NCI-H82 treated with DMSO at 0.1 percent for 48 hours (cell line): Measurements from ENCODE around the gene NXN.
A peak's percentile ranks its signal among the peaks of the same experiment; 100 is the strongest.
"Not testable (repeated sequence)": the region's sequence is repeated elsewhere in the genome, so short reads cannot be mapped to it uniquely, and the experiment has no call there.

Experiments used
- DNase-seq: peaks from one replicate; lab custom pipeline; 2025; ENCODE audit not compliant: unreplicated experiment; lab: John Stamatoyannopoulos, UW

Gene NXN

GRCh38 chr17:980406-981291 lies 1.1 kb upstream of the NXN start:
- peak; percentile 78 for DNase-seq

GRCh38 chr17:979212-979538 lies 401 bp downstream of the NXN start:
- DNase-seq = no peak

DNA sequence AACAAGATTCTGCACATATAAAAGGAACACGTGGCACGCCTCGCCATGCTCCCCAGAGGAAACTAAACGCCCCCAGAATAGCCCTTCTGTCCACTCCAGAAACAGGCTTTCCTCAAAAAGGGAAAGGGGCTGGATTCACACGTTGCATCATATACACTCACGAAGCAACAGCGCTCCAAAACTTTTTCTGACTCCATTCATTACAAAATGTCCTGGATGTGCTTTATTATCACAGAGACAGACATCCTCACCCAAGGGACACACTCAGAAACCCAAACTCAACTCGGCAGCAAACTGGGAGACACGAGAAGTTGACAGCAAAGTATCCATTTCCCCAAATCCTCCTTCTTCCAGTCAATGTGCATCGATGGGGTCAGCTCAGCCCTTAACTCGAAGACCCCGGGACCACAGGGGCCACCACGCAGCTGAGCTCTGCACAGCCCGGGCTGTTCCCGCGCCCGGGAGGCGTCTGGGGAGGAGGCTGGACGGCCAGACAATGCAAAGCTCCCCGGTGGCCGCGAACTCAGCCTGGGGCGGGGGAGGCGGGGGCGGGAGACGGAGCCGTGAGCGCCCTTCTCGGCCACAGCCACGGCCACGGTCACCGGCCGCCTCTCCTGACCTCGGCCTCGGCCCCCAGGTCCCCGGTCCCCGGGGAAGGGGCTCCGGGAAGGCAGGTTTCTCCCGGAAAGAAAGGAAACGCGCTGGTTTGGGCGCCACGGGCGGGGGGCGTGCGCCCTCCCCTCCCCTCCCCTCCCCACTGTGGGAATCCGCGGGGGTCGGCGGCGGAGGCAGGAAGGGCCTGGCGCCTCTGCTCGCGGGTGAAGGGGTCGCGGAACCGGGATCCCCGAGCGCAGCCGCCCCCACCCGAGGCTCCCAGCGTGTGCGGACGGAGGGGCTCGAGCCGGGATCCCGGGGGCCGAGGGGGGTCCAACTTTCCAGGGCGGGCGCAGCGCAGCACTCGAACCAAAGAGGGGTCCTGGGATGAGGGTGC lies 1.2 kb downstream of the NXN start:
- DNase-seq = no peak

- no peak for DNase-seq
Observed at GRCh38 chr17:977166-977565, 2.4 kb downstream of the NXN start.

DNA sequence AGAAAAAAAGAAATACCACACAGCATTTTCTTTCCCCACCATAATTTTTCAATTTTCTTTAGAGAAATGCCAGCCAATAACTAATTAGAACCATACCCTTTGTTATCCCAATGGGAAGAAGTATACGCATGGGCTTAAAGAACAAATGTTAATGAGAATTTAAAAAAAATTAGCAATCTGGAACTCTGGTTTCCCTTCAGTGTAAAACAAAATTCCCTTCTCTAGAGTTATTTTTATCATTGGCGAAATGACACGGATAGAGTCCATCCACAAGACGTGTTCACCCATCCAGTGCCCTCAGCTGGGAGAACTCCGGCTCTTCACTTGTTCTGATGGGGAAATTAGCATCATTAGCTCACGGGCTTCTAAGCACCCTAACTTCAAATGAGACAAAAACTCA lies 3.3 kb downstream of the NXN start:
- DNase-seq = no peak

DNA sequence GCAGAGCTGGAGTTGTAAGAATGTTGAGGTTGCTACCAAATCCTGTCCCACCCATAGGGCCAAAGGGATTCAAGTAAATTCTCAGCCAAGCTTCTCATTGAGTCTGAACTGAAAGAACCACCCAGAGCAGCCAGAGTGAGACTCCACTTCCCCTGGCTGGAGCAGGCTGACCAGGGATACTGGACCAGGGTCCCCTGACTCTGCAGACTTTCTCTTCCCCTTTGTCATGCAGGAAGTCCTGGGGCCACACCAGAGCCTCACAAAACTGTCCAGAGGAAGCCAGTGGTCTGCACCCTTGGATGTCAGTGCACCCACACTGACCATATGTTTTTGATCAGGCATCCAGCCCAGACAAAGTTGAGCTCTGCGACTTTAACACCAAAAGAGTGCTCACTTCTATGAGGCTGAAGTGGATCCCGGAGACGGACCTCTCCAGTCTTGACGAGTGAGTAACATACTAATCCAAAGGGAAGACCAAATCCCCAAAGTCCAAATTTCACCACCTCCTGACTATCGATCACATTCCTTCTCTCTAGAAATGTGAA lies 4.1 kb downstream of the NXN start:
- DNase-seq = no peak

GRCh38 chr17:974778-975177 lies 4.8 kb downstream of the NXN start:
- not testable (repeated sequence) for DNase-seq

GRCh38 chr17:973053-973452 lies 6.5 kb downstream of the NXN start:
- no peak for DNase-seq

DNA sequence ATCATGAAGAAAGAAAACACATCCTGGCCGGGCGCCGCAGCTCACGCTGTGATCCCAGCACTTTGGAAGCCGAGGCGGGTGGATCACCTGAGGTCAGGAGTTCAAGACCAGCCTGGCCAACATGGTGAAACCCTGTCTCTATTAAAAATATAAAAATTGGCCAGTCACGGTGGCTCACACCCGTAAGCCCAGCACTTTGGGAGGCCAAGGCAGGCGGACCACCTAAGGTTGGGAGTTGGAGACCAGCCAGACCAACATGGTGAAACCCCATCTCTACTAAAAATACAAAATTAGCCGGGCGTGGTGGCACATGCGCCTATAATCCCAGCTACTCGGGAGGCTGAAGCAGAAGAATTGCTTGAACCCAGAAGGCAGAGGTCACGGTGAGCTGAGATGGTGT lies 7.7 kb downstream of the NXN start:
- DNase-seq = not testable (repeated sequence)

DNA sequence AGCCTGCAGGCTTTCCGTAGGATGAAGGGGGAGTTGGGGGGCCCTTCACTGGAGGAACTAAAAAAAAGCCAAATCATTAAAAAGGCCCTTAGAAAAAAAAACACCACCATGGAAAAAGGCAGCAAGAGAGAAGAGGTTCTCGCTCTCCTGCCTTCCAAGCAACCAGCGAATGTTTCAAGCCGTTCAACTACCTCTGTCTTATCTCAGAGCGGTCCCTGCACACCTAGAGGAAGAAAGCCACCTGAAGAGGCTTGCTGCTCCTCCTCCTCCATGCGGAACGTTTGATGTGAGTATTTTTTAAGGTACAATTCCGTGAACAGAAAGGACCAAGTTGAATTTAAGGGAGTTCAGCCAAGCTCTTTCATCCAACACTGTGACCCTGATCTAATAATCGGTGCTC lies 9.2 kb downstream of the NXN start:
- no peak for DNase-seq

- DNase-seq = no peak
Observed at GRCh38 chr17:969811-970355, 9.7 kb downstream of the NXN start.

- DNase-seq = no peak
Observed at GRCh38 chr17:968812-969730, 10.5 kb downstream of the NXN start.

GRCh38 chr17:967122-967521 lies 12.5 kb downstream of the NXN start:
- no peak for DNase-seq

GRCh38 chr17:965311-965989 lies 14.1 kb downstream of the NXN start:
- DNase-seq = peak; percentile 75

- peak; percentile 93 for DNase-seq
Observed at GRCh38 chr17:964876-965275, 14.7 kb downstream of the NXN start.

GRCh38 chr17:962670-963069 lies 16.9 kb downstream of the NXN start:
- no peak for DNase-seq

DNA sequence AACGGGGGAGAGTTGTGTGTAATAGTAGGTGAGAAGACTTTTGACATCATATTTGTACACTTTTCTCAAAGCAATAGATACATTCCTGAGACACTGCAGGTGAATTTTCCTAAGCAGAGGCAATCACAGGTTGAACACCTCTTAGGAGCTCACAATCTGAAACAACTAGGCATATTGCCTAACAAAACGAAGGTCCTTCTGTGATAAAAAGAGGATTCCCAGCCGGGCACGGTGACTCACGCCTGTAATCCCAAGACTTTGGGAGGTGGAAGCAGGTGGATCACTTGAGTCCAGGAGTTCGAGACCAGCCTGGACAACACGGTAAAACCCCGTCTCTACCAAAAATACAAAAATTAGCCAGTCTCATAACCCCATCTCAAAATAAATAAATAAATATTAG lies 17.4 kb downstream of the NXN start:
- DNase-seq = no peak

DNA sequence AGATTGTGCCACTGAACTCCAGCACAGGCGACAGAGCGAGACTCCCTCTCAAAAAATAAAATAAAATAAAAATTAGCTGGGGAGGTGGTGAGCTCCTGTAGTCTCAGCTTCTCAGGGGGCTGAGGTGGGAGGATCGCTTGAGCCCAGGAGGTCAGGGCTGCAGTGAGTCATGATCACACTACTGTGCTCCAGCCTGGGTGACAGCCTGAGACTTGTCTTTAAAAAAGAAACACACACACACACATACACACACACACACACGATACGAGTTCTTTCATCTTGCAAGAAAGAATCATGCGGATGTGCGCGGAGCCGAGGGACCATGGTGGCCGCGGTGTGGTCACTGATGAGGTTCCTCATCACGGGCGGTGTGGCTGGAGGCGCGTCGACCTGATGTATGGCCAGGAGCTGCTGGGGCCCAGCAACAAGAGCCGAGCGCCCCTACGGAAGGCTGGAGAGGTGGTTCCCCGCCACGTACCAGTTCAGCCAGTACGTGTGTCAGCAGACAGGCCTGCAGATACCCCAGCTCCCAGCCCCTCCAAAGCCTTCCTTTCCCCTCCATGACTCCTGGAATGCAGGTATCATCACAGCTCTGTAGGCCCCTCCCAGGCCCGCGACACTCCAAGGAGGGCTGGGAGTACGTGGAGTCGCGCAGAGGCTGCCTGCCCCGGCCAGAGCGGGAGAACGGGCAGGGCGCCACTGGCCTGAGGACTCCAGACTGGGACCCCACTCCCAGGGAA lies 20.7 kb downstream of the NXN start:
- DNase-seq = no peak

- DNase-seq = no peak
Observed at GRCh38 chr17:957856-958421, 21.6 kb downstream of the NXN start.
